H1 (cell line): ENCODE data around the gene VNN1. TPM values are rescaled to one million over a fixed set of nuclear protein-coding genes. Genes with fewer than 3 reads are reported as not detected.

Source experiments
- E2F6 ChIP-seq: IDR thresholded peaks from 2 replicates; pipeline ENCODE4 v1.6.1; 2012; ENCODE audit warnings: inconsistent platforms
- RAD21 ChIP-seq, 2 experiments: IDR thresholded peaks in 1 of 2; conservative IDR thresholded peaks in 1 of 2; 2 replicates each; pipeline ENCODE4 v1.6.1; 2011; ENCODE audit warnings: low read depth in 2 of 2, low read length in 2 of 2, improper control_type of control experiment in 1 of 2, inconsistent platforms in 1 of 2, mild to moderate bottlenecking in 1 of 2, moderate library complexity in 1 of 2
- TAF1 ChIP-seq: IDR thresholded peaks from 2 replicates; pipeline ENCODE4 v1.6.1; 2011; ENCODE audit warnings: mild to moderate bottlenecking, low read depth, low read length
- polyA plus RNA-seq, 7 experiments: library from polyadenylated mRNA; depleted of rRNA in 3 of 7; stranded (reverse) in 5 of 7; unstranded in 2 of 7; fragments of >200 nt in 5 of 7; fragments of 200-250 nt in 2 of 7; gene quantifications; 1 replicate in 5 of 7; 2 replicates in 1 of 7; 4 replicates in 1 of 7; pipeline versions ENCODE4 v1.2.1 to v1.2.3, GENCODE V29; 2011 to 2013; ENCODE audit warnings: missing spikeins in 2 of 7, mixed read lengths in 2 of 7
- total RNA-seq: library from RNA; stranded (reverse); fragmentation: NEBNext Ultra II Directional; extraction: Animal tissue kit (Norgen Biotek cat#: 25700); gene quantifications from 2 replicates; pipeline ENCODE4 v1.2.1, GENCODE V29; 2021

The VNN1 gene
- total and polyA plus RNA-seq, 2 of the 8 experiments (the other 6 are each of a cell fraction or from before 2014, with no cell fraction given) = not detected

- TF ChIP-seq E2F6 (no peak), TAF1 (no peak), RAD21 (IDR thresholded peaks at IDR 0.05 in 1 of 2, conservative IDR thresholded peaks at IDR 0.05 in 1 of 2; ENCODE audit: low read depth in 2 of 2, low read length in 2 of 2) (no peak)
Measured at GRCh38 chr6:132751306-132751705, 37.5 kb upstream of the VNN1 start (continued).
